Left lobe of liver (tissue), 2 donors: ENCODE data around the gene ZNRF1. TPM values are rescaled to one million over a fixed set of nuclear protein-coding genes. Genes with fewer than 3 reads are reported as not detected.

Experiments
- ATAC-seq: fragments of 200-7000 bp; cut with Tn5 transposase; one replicate; pipeline ENCODE4 v1.9.1; 2020; ENCODE audit warnings: mild to moderate bottlenecking, moderate library complexity
- DNase-seq: peaks from one replicate; pipeline ENCODE4 v3.0.0-alpha.2; 2020; ENCODE audit warnings: low spot score
- total RNA-seq: library from RNA; stranded (reverse); gene quantifications from one replicate; pipeline ENCODE4 v1.2.1, GENCODE V29; 2021
- donor health status: DM: no; HTN: no; CAD: no; lungs with moderate emphysema.
- donor health status: DM: no; HTN: yes; CAD: no.

ZNRF1 gene
- total RNA-seq, 1 donor from 2014 or later, result 14.0 TPM

- DNase-seq, result no peak
- no peak for ATAC-seq
These were observed 60.0 kb downstream of the ZNRF1 start for GRCh38 chr16:75058806-75059205.

GRCh38 chr16:75059411-75059810 lies 60.6 kb downstream of the ZNRF1 start:
- DNase-seq, result no peak
- ATAC-seq, result no peak

GRCh38 chr16:75060723-75061122 lies 61.9 kb downstream of the ZNRF1 start:
- no peak for ATAC-seq

GRCh38 chr16:75061669-75062068 lies 62.8 kb downstream of the ZNRF1 start:
- DNase-seq (no peak), ATAC-seq (no peak)

More at GRCh38 chr16:75060723-75061122, 61.9 kb downstream of the ZNRF1 start:
- DNase-seq, result no peak

GRCh38 chr16:75062135-75062975 lies 63.5 kb downstream of the ZNRF1 start:
- ATAC-seq (peak; percentile 80), DNase-seq (peak; percentile 89)

GRCh38 chr16:75062976-75063346 lies 64.1 kb downstream of the ZNRF1 start:
- ATAC-seq, result no peak
- DNase-seq, result no peak

- ATAC-seq (no peak), DNase-seq (no peak)
These were observed 64.8 kb downstream of the ZNRF1 start for GRCh38 chr16:75063549-75064088.

GRCh38 chr16:75064403-75065148 lies 65.8 kb downstream of the ZNRF1 start:
- ATAC-seq, result peak; percentile 75
- DNase-seq, result peak; percentile 77

- ATAC-seq, result no peak
- DNase-seq, result no peak
These were observed 66.3 kb downstream of the ZNRF1 start for GRCh38 chr16:75065149-75065505.

GRCh38 chr16:75065521-75066149 lies 66.8 kb downstream of the ZNRF1 start:
- DNase-seq, result no peak
- ATAC-seq, result no peak

GRCh38 chr16:75066861-75067447 lies 68.1 kb downstream of the ZNRF1 start:
- ATAC-seq, result no peak
- no peak for DNase-seq

GRCh38 chr16:75068085-75069031 lies 69.5 kb downstream of the ZNRF1 start:
- DNase-seq (no peak), ATAC-seq (no peak)

GRCh38 chr16:75070012-75070841 lies 71.4 kb downstream of the ZNRF1 start:
- ATAC-seq (peak; percentile 92), DNase-seq (peak; percentile 94)

GRCh38 chr16:75071621-75072020 lies 72.8 kb downstream of the ZNRF1 start:
- DNase-seq (no peak), ATAC-seq (no peak)

- DNase-seq, result peak; percentile 56
- peak; percentile 59 for ATAC-seq
These were observed 73.6 kb downstream of the ZNRF1 start for GRCh38 chr16:75072239-75072947.

- no peak for DNase-seq
These were observed 74.9 kb downstream of the ZNRF1 start for GRCh38 chr16:75073545-75074303.

GRCh38 chr16:75074304-75074793 lies 75.5 kb downstream of the ZNRF1 start:
- DNase-seq, result no peak
- ATAC-seq, result no peak

More at GRCh38 chr16:75073545-75074303, 74.9 kb downstream of the ZNRF1 start:
- no peak for ATAC-seq
